Kasumi-1 (cell line): ENCODE measurements around the gene BRCA2.
A peak's percentile ranks its signal among the peaks of the same experiment; 100 is the strongest.

Experiments used
- DNase-seq, 2 experiments: peaks; one replicate each; lab custom pipeline; 2025; lab: John Stamatoyannopoulos, UW

BRCA2 gene

DNA sequence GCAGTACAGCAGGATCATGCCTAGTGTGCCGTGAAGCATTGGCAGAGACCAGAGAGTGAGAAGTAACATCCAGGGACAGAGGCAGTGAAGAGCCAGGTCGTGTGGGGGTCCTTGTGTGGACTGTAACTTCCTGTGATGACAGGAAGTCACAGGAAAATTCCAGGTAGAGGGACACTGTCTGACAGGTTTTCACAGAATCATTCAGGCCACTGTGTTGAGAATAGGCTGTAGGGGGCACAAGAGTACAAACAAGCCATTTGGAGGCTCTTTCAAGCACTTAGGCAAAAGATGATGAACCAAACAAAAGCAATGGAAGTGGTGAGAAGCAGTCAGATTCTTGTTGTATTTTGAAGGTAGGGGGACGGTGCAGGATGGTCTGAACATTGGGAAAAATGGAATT, 66.2 kb downstream of the BRCA2 start:
- peak in 1 of 2 experiments; percentile 10 for DNase-seq

DNA sequence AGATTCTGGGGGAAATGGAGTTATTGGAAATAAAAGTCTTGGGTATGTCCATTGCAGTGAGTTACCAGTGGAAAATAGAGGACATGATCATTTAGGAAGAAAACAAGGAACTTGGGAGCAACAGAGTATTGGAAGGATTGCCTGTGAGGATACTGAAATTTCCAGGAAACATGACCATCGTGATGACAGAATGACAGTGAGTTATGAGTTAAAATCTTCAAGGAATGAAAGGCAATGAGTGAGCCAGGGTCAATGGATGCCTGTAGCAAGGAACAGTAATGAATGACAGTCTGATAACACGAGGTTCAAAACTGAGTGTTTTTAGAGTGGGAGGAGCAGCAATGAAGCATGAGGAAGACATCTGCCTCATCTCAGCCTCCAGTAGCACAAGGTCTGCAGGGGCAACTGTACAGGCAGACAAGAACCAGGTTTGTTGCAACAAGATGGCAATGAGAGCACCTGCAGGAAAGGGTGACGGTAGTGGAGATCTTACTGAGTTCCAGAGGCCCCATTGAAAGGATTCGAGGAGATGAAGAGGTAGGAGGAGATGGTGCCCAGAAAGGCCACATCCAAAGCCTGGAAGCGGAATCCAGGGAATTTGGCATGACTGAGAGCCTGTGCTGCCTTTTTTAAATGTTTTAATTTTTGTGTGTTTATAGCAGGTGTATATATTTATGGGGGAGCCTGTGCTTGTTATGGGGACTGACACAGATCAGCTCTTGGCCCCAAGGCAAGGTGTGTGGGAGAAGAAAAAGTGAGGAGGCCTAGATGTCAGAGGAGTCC, 68.7 kb downstream of the BRCA2 start:
- no peak for DNase-seq

DNA sequence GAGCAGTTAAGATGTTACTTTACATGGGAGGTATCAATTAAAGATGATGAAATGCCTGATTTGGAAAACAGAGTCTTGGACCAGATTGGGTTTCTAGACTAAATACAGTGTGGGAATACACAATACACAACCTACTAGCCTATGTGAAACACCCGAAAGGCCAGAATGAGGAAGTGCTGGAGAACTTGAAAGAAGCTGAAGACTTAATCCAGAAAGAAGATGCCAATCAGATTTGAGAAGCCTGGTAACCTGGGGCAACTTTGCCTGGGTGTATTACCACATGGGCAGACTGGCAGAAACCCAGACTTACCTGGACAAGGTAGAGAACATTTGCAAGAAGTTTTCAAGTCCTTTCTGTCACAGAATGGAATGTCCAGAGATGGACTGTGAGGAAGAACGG, 69.4 kb downstream of the BRCA2 start:
- DNase-seq = no peak

DNA sequence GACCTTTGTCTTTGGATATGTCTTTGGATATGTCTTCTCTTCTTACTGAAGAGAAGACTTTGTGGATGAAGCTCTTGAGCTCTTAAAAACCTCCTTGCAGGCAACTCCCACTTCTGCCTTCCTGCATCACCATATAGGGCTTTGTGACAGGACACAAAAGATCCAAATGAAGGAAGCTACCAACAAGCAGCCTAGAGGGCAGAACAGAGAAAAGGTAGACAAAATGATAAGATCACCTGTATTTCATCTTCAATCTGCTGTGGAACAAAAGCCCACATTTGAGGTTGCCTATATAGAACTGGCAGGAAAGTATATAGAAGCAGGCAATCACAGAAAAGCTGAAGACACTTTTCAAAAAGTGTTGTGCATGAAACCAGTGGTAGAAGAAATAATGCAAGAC, 70.1 kb downstream of the BRCA2 start:
- DNase-seq = no peak

DNA sequence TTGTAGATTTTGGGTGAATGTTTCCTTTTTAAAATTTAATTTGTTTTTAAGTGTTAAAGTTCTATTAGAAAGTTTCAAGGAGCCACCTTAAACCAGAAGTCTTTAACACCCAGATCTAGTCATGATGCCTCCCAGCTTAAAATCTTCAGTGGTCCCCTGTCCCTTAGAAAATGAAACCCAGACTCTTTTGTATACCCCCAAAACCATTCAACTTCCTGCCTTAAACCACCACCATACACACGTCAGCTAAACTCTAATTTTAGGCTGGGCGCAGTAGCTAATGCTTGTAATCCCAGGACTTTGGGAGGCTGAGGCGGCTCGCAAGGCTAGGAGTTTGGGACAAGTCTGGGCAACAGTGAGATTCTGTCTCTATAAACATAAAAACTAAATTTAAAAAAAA, 74.7 kb downstream of the BRCA2 start:
- no peak for DNase-seq

DNA sequence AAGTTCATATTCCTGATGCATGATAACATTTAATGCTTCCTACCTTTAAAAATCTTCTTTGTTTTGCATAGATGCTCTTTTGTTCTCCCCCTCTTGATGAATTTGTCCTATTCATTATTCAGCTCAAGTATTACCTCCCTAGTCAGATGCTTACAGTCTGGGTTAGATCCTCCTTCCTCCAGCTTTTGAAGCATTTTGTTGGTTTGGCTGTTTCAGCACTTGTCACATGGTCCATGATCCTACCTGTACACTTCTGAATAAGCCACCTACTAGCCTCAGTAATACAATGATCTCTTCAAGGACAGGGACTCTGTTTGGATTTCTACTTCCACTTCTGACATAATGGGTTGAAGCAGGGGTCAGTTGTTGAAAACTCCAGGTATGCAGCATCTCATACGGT, 75.2 kb downstream of the BRCA2 start:
- DNase-seq = no peak

DNA sequence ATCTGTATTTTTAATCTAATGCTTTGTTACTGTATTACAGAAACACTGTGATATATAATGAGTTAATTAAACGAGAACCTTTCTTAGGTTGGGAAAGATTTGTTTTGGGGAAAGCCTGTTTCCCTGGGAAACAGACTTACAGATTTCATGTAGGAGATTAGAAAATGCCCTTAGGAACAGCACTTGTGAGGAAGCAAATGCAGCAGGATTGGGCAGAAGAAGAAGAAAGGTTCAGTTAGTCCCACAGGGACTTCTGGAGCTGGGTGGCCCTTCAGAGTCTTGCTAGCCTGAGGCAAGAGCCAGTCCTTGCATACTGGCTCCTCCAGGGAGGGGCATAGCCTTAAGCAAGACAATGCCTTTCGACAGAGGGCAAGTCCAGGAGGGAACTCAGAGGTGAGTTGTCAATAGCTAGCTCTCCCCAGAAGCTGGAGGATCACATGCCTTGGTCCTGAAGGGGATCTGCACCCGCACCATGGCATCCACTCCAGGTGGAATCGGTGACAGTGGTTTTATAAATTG, 75.9 kb downstream of the BRCA2 start:
- DNase-seq = no peak

DNA sequence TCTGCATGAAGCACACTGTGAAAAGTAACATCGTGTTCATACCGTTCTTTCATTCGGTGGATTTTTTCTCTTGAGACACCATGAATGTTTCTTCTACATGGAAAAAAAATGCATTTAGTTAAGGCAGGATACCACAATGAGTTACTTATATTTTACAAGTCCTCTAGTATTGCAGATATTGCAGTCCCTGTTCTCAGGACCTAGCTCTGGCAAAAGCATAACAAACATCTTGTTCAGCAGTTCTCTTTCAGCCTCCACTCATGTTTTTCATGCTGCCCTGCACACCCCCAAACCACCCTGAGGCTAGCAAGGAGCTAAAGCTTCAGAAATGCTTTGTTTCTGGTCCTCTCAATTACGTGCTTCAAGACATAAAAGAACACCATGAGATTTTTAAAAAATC, 87.8 kb downstream of the BRCA2 start:
- DNase-seq = no peak

DNA sequence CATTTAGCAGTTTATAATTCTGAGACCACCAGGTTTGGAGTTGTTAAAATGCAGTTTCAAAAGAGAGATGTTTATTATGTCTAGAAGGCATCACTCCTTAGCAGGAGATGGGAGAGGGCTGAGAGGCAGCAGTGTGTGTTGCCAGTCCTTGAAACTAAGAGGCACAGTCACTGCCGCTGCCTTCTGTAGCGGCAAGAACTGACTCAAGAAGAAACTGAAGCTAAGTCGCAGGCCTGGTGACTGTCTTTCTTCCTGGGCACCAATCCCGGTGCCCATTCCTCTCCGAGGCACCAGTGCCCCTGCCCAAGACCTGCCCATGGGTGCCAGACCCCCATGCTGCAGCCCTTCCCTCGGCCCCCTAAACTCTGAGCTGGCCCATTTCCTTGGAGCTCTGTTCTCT, 92.5 kb downstream of the BRCA2 start:
- DNase-seq = no peak

DNA sequence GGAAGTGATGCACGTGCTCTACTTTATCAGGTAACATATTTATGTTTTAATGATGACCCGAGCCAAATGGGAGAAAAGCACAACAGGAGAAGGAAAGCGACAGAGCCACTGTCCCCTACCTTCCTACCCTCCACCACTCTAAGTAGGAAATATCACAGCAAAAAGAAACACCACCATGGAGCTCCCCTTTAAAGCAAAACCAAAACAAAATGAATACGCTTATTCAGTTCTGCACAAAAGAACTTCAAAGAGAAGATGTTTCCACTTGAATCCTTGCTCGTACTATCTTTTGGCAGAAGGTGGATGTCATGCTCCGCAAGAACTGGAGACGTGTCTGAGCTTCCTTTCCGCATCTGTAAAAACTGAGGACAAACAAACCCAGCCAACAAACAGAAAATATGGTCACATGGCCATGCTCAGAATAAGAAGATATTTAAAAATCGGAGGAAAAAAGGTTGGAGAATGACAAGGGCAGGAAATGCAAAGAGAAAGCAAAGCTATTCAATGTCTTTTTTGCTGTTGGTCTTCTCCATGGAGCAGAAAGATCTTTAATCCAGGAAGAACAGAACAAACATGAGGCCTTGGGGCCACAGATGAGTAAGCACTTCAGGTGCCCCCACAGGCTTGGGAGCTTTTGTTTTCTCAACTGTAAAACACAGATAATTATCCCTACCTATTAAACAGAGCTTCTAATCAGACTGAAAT, 93.1 kb downstream of the BRCA2 start:
- no peak for DNase-seq

DNA sequence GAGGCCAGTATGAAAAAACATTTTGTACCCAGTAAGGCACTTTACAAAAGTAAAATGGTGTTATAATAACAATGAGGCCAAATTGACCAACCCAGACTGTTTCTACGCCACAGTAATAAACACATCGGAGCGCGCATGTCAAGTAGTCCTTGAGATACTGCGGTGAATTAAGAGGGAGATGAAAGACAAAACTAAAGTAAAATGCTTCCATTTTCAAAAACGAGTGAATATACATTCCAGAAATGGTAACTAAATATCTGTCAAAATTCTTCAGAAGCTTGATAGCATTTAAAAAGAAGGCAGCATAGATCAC, 93.6 kb downstream of the BRCA2 start:
- no peak for DNase-seq

DNA sequence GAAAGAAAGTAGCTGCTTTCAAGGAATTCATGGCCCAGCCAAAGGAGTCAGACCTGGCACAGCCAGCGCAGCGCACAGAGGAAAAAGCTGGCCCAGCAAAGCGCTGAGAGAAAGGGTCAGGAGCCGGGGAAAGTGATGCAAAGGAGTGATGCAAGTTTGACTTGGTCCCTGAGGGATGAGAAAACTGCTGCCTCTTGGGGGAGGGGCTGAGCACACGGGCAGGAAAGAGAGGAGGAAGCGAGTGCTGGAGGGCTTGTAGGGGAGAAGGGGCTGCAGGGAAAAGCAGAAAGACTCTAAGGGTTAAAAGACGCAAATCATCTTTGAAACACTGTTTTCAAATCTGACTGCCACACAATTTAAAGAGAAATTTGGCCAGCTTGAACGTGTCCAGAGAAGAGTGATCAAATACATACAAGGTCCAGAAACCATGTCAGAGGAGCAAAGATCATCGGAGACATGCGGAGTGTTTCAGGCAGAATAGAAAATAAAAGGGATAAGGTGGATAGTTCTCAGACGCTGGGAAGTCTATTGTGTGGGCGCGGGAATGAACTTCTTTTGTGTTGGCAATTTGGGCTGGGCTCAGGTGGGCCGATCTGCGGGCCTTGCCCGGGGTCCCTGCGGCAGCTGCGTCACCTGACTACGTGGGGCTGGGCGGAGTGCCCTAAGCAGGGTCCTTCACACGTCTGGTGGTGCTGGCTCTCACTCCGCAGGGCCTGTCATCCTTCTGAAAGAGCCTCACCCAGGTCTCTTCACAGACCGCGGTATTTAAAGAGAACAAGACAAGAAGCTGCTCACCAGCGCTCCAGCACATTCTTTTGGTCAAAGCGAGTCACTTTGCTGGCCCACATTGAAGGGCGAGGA, 94.5 kb downstream of the BRCA2 start:
- DNase-seq = no peak

DNA sequence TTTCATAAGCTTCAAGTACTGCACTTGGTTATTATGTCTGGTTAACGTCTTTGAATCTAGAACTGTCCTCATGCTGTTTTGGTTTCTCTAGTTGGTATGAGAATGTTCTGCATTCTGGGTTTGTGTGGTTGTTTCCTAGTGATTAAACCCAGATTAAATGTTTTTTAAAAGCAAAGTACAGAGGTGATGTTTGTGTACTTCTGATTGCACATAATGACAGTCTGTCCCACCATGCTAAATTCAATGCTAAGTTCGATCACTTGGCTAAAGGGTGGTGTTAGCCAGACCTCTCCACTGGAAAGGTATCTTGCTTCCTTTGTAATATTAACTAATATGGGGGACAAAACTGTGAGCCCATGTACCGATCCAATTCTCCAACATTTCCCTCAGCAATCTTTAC, 98.0 kb downstream of the BRCA2 start:
- no peak for DNase-seq

DNA sequence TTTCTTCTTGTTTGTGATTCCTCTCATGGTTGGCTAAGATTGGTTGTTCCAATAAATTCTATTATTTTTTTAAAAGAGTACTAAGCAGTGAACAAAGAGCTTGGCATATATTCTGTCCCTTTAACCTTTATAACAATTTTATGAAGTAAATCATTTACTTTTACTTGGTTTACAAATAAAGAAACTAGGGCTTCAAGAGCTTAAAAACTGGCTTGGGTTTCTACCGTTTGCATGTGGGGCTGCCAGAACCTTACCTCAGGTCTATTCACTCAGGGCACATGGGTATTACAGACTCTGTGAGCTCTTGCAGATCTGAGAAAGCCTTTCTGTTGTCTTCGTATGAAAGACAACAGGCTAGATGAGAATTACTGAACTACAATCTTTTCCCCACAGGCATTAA, 99.3 kb downstream of the BRCA2 start:
- no peak for DNase-seq

DNA sequence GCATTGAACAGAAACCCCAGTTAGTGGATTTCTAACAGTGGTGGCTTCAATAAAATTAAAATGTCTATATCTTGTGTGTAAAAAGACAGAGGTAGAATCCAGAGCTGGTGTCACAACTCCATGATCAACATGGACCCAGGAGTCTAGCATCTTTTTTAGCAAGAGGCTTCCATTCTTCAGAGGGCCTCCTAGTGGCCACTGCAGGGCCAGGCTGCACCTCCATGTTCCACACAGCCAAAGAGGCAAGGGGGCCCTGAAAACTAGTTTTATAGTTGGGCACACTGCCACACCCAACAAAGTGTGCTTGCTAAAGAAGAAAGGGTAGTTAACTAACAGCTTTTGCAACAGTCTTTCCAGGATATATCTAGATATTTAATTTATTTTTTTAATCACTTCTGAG, 99.7 kb downstream of the BRCA2 start:
- DNase-seq = peak in 1 of 2 experiments; percentile 11

DNA sequence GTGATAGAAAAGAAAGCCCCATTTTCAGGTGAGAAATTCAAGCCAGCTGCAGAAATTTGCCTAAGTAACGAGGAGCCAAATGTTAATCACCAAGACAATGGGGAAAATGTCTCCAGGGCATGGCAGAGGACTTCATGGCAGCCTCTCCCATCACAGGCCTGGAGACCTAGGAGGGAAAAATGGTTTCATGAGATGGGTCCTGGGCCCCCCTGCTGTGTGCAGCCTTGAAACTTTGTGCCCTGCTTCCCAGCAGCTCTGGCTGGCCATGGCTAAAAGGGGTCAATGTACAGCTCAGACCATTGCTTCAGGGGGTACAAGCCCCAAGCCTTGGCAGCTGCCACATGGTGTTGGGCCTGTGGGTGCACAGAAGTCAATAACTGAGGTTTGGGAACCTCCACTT, 102.7 kb downstream of the BRCA2 start:
- DNase-seq = no peak

DNA sequence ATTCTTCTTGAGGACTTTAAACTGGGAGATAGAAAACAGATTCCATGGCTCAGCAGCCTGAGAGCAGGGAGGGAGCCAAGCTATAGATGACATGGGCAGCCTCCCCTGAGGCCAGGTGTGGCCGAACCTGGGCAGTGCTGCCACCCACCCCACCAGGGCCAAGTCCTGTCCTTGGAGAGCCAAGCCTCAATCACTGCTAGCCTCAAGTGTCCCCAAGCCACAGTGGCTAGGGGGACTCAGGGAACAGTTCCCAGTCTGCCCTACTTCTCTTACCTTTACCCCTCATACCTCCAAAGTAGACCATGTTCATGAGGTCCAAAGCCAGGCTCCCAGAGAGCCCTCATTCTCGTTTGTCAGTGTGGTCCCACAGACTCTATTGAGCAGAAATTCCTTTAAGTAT, 104.6 kb downstream of the BRCA2 start:
- DNase-seq = no peak

DNA sequence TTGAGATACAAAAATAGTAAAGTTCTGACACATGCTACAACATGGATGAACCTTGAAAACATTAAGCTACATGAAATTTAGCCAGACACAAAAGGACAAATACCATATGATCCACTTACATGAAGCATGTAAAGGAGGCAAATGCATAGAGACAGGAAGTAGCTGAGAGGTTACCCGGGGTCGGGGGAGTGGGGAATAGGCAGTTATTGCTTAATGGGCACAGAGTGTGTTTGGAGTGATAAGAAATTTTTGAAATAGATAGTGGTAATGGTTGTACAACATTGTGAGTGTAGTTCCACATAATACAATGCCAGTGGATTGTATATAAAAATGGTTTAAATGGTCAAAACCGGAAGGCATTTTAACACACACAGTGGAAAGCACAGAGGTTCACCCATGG, 108.3 kb downstream of the BRCA2 start:
- DNase-seq = peak; percentile 1 to 2

DNA sequence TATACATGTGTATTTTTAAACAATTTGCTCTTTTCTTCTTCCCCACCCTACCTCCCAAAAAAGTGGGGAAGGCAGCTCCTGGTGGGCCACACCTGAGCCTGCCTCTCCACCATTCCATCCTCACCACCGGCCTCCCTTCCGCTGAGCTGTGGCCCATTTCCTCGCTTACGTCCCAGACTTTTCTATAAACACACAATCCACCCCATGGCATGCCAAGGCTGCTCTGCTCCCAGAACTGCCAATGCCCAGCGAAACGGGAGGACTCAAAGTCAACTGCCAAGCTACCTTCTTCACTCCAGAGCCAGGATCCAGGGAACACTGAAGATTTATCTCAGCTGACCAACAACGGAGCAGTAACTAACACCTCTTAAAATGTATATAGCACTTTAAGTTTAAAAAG, 109.8 kb downstream of the BRCA2 start:
- DNase-seq = no peak

DNA sequence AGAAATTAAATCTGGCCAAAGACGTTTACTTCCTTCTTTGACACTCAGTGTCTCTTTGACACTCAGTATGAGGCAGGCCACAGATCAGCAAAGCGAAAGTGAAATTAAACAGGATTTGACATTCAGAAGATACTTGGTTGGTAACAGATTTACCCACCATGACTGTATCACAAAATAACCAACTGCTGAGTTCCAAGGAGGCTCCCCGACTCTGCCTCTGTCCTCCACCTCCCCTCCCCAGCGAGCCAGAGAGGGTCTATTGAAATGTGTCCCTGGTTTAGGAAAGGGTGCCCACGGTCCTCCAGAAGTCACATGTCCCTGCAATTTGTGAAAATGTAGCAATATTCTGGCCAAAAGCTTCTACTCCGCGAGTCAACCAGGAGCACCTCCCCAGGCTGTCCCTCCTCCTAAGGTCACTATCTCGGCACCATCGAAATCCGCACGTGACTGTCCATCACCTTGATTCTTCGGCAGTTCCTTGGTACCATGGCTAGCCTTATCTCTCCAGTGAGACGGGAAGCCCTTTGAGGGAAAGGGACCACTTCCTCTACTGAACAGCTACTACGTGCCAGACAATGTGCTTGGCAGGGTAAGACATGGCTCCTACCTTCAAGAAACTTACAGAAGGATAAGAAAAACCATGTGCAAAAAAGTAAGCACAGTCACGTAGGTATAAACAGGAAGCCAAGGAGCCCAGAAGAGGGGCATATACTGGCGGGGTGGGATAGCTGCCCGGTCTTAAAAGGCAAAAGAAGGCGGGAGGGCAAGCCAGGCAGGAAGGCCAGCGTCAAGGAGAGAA, 111.1 kb downstream of the BRCA2 start:
- peak; percentile 43 to 50 for DNase-seq

DNA sequence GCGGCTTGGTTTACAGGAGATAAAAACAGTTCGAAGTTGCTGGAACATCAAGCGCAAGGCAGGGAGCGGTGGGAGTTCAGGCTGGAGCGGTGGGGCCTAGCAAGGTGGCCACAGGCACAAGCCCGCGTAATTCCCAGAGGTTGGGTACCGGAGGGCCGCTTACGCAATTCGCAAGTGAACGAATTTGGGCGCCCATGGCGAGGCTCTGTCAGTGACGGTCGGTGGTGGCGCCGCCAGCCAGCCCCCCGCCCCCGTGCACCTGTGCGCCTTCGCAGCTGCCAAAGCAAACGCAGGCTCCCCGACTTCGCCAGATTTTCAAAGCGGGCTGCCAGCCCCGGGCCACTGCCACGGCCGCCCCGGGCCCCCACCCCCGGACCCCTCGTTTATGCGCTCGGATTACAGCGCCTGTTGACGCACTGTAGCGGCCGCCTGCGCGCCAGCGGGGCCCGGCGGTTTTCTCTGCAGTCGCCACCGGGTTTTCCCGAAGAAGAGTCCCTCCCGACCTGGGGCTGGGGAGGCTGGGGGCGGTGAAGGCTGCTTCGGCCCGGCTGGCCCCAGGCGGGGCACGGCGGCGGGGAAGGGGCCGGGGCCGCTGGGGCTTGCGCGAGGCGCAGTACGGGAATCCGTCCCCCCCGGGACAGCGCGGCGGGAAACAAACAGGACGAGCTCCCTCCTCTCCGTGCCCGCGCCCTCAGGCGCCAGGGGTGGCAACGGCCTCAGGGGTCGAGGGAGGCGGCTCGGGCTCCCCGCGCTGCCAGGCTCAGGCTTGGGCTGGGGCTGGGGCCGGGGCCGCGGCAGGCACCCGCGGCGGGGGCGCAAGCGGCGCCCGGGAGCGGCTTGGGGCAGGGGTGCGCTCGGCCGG, 111.9 kb downstream of the BRCA2 start:
- peak; percentile 18 for DNase-seq
